K562 (cell line): ENCODE results near the gene FRMD3. TPM values are rescaled to one million over a fixed set of nuclear protein-coding genes. Genes with fewer than 3 reads are reported as not detected.

Experiments used
- ATAC-seq: fragments of 200-7000 bp; cut with Tn5 transposase; 3 replicates; pipeline ENCODE4 v1.9.1; 2020; ENCODE audit warnings: moderate library complexity
- BruUV-seq: library from RNA; stranded (reverse); fragments of 400-500 nt; replicated peaks from 2 replicates; lab custom pipeline; 2021; lab: Mats Ljungman, UMichigan
- CTCF ChIA-PET: fragments of 300-600 bp; formaldehyde crosslinking; extraction: SDS; loops from one replicate; lab custom pipeline; 2021; ENCODE audit warnings: low intra/inter-chr PET ratio; lab: Yijun Ruan, JAX
- POLR2A ChIA-PET: fragments of 300-600, 350-650 bp; sonication (Branson Sonifier 250); formaldehyde crosslinking; extraction: SDS; loops from one replicate; lab custom pipeline; 2021; ENCODE audit warnings: antibody characterized with exemption, inconsistent platforms; lab: Yijun Ruan, JAX
- DNase-seq, 4 experiments: peaks; one replicate each; pipeline versions ENCODE4 v3.0.0 to v3.0.0-alpha.2; 2011 to 2018; ENCODE audit warnings: low spot score in 3 of 4, mixed read lengths in 3 of 4; ENCODE audit errors: extremely low read depth in 1 of 4
- FAIRE-seq: peaks from 2 replicates; lab custom pipeline; 2011; peaks lifted over from hg19 to GRCh38; lab: Jason Lieb, UNC
- H2AFZ ChIP-seq: 2 replicates; pipeline ENCODE4 v1.6.0; 2011; ENCODE audit warnings: low read depth, low read length, control low read depth, inconsistent platforms
- H3K27ac ChIP-seq: fragments of 200-600 bp; 3 replicates; pipeline ENCODE4 v1.8.0; 2011; ENCODE audit warnings: low read depth, mild to moderate bottlenecking, control low read depth, inconsistent platforms, low read length, moderate library complexity, mixed read lengths; ENCODE audit errors: extremely low read depth
- H3K27me3 ChIP-seq, 2 experiments: fragments of 300-600 bp in 1 of 2; 2 replicates in 1 of 2; 3 replicates in 1 of 2; pipeline versions ENCODE4 v1.6.0 to v1.8.0; 2011; ENCODE audit warnings: inconsistent platforms in 2 of 2, low read length in 2 of 2, mild to moderate bottlenecking in 1 of 2, mixed read lengths in 1 of 2, moderate library complexity in 1 of 2; ENCODE audit not compliant: control insufficient read depth in 2 of 2, insufficient read depth in 2 of 2
- H3K36me3 ChIP-seq: fragments of 300-600 bp; 3 replicates; pipeline ENCODE4 v1.8.0; 2011; ENCODE audit warnings: mild to moderate bottlenecking, low read length, inconsistent platforms; ENCODE audit not compliant: control insufficient read depth, insufficient read depth
- H3K4me1 ChIP-seq, 2 experiments: fragments of 200-600 bp in 1 of 2; replicated peaks in 1 of 2; 2 replicates in 1 of 2; 3 replicates in 1 of 2; pipeline versions ENCODE4 v1.5.1 to v1.8.0; 2011; ENCODE audit warnings: inconsistent platforms in 2 of 2, low read length in 2 of 2, mild to moderate bottlenecking in 1 of 2, mixed read lengths in 1 of 2, moderate library complexity in 1 of 2; ENCODE audit not compliant: control insufficient read depth in 2 of 2, insufficient read depth in 2 of 2
- H3K4me2 ChIP-seq: 2 replicates; pipeline ENCODE4 v1.6.1; 2011; ENCODE audit warnings: low read length, control low read depth, inconsistent platforms, mixed read lengths; ENCODE audit not compliant: insufficient read depth
- H3K4me3 ChIP-seq: fragments of 200-600 bp; sonication (generic), shearing (Covaris generic); 2 replicates; pipeline ENCODE4 v1.5.1; 2016; ENCODE audit warnings: control low read depth, inconsistent platforms
- H3K79me2 ChIP-seq: fragments of 200-600 bp; 3 replicates; pipeline ENCODE4 v1.8.0; 2011; ENCODE audit warnings: low read length, inconsistent platforms; ENCODE audit not compliant: control insufficient read depth, insufficient read depth
- H3K9ac ChIP-seq, 2 experiments: 2 replicates each; pipeline versions ENCODE4 v1.6.0 to v1.6.1; 2011; ENCODE audit warnings: low read depth in 2 of 2, low read length in 2 of 2, control low read depth in 1 of 2, inconsistent platforms in 1 of 2, mild to moderate bottlenecking in 1 of 2, mixed read lengths in 1 of 2; ENCODE audit not compliant: insufficient read depth in 1 of 2
- H3K9me1 ChIP-seq: one replicate; pipeline ENCODE4 v1.6.0; 2011; ENCODE audit warnings: inconsistent platforms, mild to moderate bottlenecking, low read length, moderate library complexity; ENCODE audit not compliant: control insufficient read depth, insufficient read depth
- H3K9me3 ChIP-seq: replicated peaks from 2 replicates; pipeline ENCODE4 v1.5.1; 2011; ENCODE audit warnings: low read depth, low read length, inconsistent platforms; ENCODE audit not compliant: control insufficient read depth, insufficient read depth
- H4K20me1 ChIP-seq: replicated peaks from 2 replicates; pipeline ENCODE4 v1.6.1; 2011; ENCODE audit warnings: low read length, inconsistent platforms, mixed read lengths; ENCODE audit not compliant: control insufficient read depth, insufficient read depth
- CBFA2T2 ChIP-seq: fragments of 450-650 bp; conservative IDR thresholded peaks from 2 replicates; pipeline ENCODE4 v1.6.1; 2017; ENCODE audit warnings: mild to moderate bottlenecking
- EHMT2 ChIP-seq: fragments of 450-650 bp; IDR thresholded peaks from 2 replicates; pipeline ENCODE4 v1.6.1; 2018; ENCODE audit warnings: antibody characterized with exemption
- FOXJ3 ChIP-seq: sonication (generic); formaldehyde crosslinking; IDR thresholded peaks from 2 replicates; pipeline ENCODE4 v1.4.0; 2020; ENCODE audit warnings: mild to moderate bottlenecking, missing genetic modification reagents
- L3MBTL2 ChIP-seq: fragments of 450-650 bp; IDR thresholded peaks from 2 replicates; pipeline ENCODE4 v1.6.1; 2016; ENCODE audit warnings: mild to moderate bottlenecking, moderate library complexity
- MCM5 ChIP-seq: fragments of 450-650 bp; IDR thresholded peaks from 2 replicates; pipeline ENCODE4 v1.6.1; 2016; ENCODE audit warnings: low read depth
- MIER1 ChIP-seq: fragments of 450-650 bp; IDR thresholded peaks from 2 replicates; pipeline ENCODE4 v1.6.1; 2016; ENCODE audit warnings: antibody characterized with exemption, mild to moderate bottlenecking, low read depth
- TFAM ChIP-seq: fragments of 250-450 bp; sonication (Bioruptor Pico); conservative IDR thresholded peaks from 2 replicates; pipeline ENCODE4 v1.5.0; 2021; ENCODE audit warnings: mild to moderate bottlenecking, moderate library complexity
- YBX1 ChIP-seq: fragments of 450-650 bp; IDR thresholded peaks from 2 replicates; pipeline ENCODE4 v1.7.1; 2016; ENCODE audit warnings: mild to moderate bottlenecking
- ZNF121 ChIP-seq: sonication (generic); formaldehyde crosslinking; conservative IDR thresholded peaks from 2 replicates; pipeline ENCODE4 v1.8.0; 2022; ENCODE audit warnings: missing genetic modification reagents
- ZNF57 ChIP-seq: fragments of 450-650 bp; formaldehyde crosslinking; IDR thresholded peaks from 2 replicates; pipeline ENCODE4 v1.4.0; 2020; ENCODE audit warnings: mild to moderate bottlenecking, moderate library complexity
- WGBS: fragments of 100-300 bp; shearing (Covaris generic); methylation state at CpG from one replicate; pipeline ENCODE4 v1.1.6; 2016; ENCODE audit warnings: low coverage, mixed read lengths; ENCODE audit not compliant: insufficient coverage; ENCODE audit errors: missing lambda C conversion rate; 5-methylcytosine and 5-hydroxymethylcytosine counted together
- in situ Hi-C: fragments of 300-500 bp; cut with MboI; formaldehyde crosslinking; loops from 4 replicates; pipeline ENCODE4 v1.15.0; 2018; ENCODE audit warnings: inconsistent platforms, mixed read lengths
- intact Hi-C: fragments of 100-400 bp; cut with micrococcal nuclease; formaldehyde crosslinking; loops from 2 replicates; pipeline ENCODE4 v1.14.2; 2022
- polyA plus RNA-seq, 8 experiments: library from polyadenylated mRNA; depleted of rRNA in 4 of 8; stranded (reverse) in 5 of 8; unstranded in 3 of 8; fragments of >200 nt; fragmentation: Nextera tagmentation in 2 of 8; fragmentation: Illumina TruSeq in 1 of 8; extraction: Ambion mirVana in 2 of 8; extraction: Trizol in 1 of 8; gene quantifications; 2 replicates each; pipeline versions ENCODE4 v1.2.1 to v1.2.3, GENCODE V29; 2011 to 2014; ENCODE audit warnings: inconsistent platforms in 1 of 8, missing spikeins in 1 of 8
- total RNA-seq, 7 experiments: library from RNA; depleted of rRNA in 6 of 7; stranded (reverse); fragments of >200 nt in 6 of 7; fragmentation: Illumina TruSeq in 2 of 7; extraction: Trizol in 2 of 7; gene quantifications; 2 replicates each; pipeline versions ENCODE4 v1.2.1 to v1.2.3, GENCODE V29; 2011 to 2021; ENCODE audit warnings: low replicate concordance in 1 of 7

Gene FRMD3
- total and polyA plus RNA-seq, 9 of the 15 experiments (the other 6 are each of a cell fraction or from before 2014, with no cell fraction given) = 0.09 to 0.51 (median 0.21) TPM

GRCh38 chr9:83491413-83491812, 46.8 kb downstream of the FRMD3 start:
- Histone ChIP-seq H3K9me1 (no peaks in the 10 kb centered on the region), H3K4me3 (no peak overlapping the region), H3K27me3 (no peaks in the 10 kb centered on the region), H3K4me2 (no peak overlapping the region), H2AFZ (no peak overlapping the region), H3K79me2 (no peaks in the 10 kb centered on the region), H3K36me3 (no peaks in the 10 kb centered on the region), H3K9me3 (no peaks in the 10 kb centered on the region), H4K20me1 (no peaks in the 10 kb centered on the region), H3K27ac (no peak overlapping the region), H3K9ac (no peak overlapping the region), H3K4me1 (no peaks in the 10 kb centered on the region)
- POLR2A ChIA-PET = interaction anchor here (0.8 kb wide), 1 partner anchor 11 kb away, joined by 3 read pairs; no protein-coding TSS in a partner anchor
- DNase-seq (no peak), FAIRE-seq (no peak), ATAC-seq (no peak)
- intact Hi-C loops (no loop called here), in situ Hi-C loops (no loop called here)
- WGBS = 3% methylated on average over 3 of the region's 3 CpGs
- TF ChIP-seq CBFA2T2 = no peak
- TF ChIP-seq FOXJ3 (CRISPR knock-in tag) = no peak
- TF ChIP-seq MCM5 = no peak
- TF ChIP-seq MIER1 = no peak
- no peak for TF ChIP-seq TFAM (CRISPR knock-in tag)
- TF ChIP-seq EHMT2 = no peak
- no peak for TF ChIP-seq YBX1
- no peak for TF ChIP-seq L3MBTL2
- TF ChIP-seq ZNF121 (CRISPR knock-in tag) = no peak
- no peak for TF ChIP-seq ZNF57 (CRISPR knock-in tag)
- CTCF ChIA-PET = no interaction called here
- BruUV-seq = no TSS peak
